Right atrium auricular region (tissue), 2 donors: Measurements from ENCODE around the gene MAPT. TPM values are rescaled to one million over a fixed set of nuclear protein-coding genes. Genes with fewer than 3 reads are reported as not detected.
"Not testable (repeated sequence)": the region's sequence is repeated elsewhere in the genome, so short reads cannot be mapped to it uniquely, and the experiment has no call there.

Experiments
- DNase-seq: peaks from one replicate; pipeline ENCODE4 v3.0.0-alpha.2; 2019; ENCODE audit warnings: low spot score
- H3K27ac ChIP-seq, 2 donors: fragments of 200-600 bp; sonication (generic); 1 replicate in 1 of 2; 2 replicates in 1 of 2; pipeline ENCODE4 v1.5.1; 2016 to 2019
- H3K27me3 ChIP-seq, 2 donors: fragments of 200-600 bp; sonication (generic); one replicate each; pipeline versions ENCODE4 v1.5.1 to v1.6.0; 2017 to 2019
- H3K36me3 ChIP-seq: fragments of 200-600 bp; sonication (generic); one replicate; pipeline ENCODE4 v1.5.1; 2016
- H3K4me1 ChIP-seq, 2 donors: fragments of 200-600 bp; sonication (generic); one replicate each; pipeline versions ENCODE4 v1.5.1 to v1.6.0; 2017 to 2019
- H3K4me3 ChIP-seq, 2 donors: fragments of 200-600 bp; sonication (generic); 1 replicate in 1 of 2; 2 replicates in 1 of 2; pipeline ENCODE4 v1.5.1; 2017 to 2019; ENCODE audit warnings: mild to moderate bottlenecking in 1 of 2, moderate library complexity in 1 of 2
- H3K9me3 ChIP-seq, 2 donors: fragments of 200-600 bp; sonication (generic); one replicate each; pipeline ENCODE4 v1.5.1; 2019
- total RNA-seq, 2 donors: library from RNA; depleted of rRNA; stranded (reverse); fragments of >200 nt; gene quantifications; one replicate each; pipeline ENCODE4 v1.1.0, GENCODE V29; 2016
- TF ChIP-seq, protein P1 (sequence below), 2 donors: fragments of 200-600 bp; sonication (generic); IDR thresholded peaks; one replicate each; pipeline ENCODE4 v1.5.1; 2019; ENCODE audit warnings: antibody characterized with exemption in 2 of 2

Gene MAPT
- total RNA-seq, 2 donors from 2014 or later, result 7.8 to 23.0 TPM

DNA sequence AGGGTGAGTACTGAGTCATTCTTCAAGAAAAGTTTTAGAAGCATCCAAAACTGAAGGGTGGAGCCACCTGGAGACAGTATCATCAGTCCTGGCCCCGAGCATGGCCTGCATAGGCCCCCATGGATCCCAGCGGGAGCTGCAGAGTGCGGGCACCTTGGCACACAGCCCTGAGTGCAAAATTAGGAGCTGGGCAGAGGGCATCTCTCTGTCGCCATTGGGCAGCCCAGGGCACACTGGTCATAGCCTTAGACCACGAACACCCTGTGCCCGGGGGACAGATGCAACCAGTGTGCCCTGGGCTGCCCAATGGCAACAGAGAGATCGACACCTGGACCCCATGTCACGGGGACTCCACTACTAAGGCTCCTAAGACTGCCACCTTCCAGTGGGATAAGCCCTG is 14.6 kb downstream of the MAPT start:
- Histone ChIP-seq H3K4me1 (peaks cover 0 to 19% of the 10 kb centered on the region in 2 donors), H3K9me3 (no peaks in the 10 kb centered on the region), H3K27ac (no peak overlapping the region), H3K4me3 (no peak overlapping the region), H3K36me3 (no peaks in the 10 kb centered on the region), H3K27me3 (no peaks in the 10 kb centered on the region)
- no peak for DNase-seq
- TF ChIP-seq, protein P1, sequence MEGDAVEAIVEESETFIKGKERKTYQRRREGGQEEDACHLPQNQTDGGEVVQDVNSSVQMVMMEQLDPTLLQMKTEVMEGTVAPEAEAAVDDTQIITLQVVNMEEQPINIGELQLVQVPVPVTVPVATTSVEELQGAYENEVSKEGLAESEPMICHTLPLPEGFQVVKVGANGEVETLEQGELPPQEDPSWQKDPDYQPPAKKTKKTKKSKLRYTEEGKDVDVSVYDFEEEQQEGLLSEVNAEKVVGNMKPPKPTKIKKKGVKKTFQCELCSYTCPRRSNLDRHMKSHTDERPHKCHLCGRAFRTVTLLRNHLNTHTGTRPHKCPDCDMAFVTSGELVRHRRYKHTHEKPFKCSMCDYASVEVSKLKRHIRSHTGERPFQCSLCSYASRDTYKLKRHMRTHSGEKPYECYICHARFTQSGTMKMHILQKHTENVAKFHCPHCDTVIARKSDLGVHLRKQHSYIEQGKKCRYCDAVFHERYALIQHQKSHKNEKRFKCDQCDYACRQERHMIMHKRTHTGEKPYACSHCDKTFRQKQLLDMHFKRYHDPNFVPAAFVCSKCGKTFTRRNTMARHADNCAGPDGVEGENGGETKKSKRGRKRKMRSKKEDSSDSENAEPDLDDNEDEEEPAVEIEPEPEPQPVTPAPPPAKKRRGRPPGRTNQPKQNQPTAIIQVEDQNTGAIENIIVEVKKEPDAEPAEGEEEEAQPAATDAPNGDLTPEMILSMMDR (IDR thresholded peaks at IDR 0.05), result no peak

DNA sequence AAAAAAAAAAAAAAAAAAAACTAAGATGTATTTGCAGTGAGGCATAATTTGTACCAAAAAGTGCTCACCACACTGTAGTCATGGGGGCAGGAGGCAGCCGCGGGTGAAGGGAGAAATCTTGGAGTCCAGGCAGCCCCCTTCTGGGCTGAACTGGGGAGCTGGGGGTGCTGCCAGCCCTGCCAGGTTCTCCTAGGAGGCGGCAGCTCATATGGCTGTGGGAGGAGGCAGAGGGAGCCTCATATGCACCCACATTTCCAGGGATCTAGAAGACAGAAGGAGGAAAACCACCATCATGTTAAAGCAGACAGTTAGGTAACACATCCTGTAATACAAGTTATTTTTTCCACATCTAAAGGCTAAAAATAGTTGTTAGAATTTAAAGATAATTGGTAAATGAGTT is 16.3 kb downstream of the MAPT start:
- Histone ChIP-seq H3K4me1 (peaks cover 0 to 6% of the 10 kb centered on the region in 2 donors), H3K27ac (no peak overlapping the region), H3K27me3 (no peaks in the 10 kb centered on the region), H3K36me3 (no peaks in the 10 kb centered on the region), H3K4me3 (no peak overlapping the region), H3K9me3 (no peaks in the 10 kb centered on the region)
- no peak for DNase-seq
- TF ChIP-seq, protein P1 (IDR thresholded peaks at IDR 0.05), result no peak

DNA sequence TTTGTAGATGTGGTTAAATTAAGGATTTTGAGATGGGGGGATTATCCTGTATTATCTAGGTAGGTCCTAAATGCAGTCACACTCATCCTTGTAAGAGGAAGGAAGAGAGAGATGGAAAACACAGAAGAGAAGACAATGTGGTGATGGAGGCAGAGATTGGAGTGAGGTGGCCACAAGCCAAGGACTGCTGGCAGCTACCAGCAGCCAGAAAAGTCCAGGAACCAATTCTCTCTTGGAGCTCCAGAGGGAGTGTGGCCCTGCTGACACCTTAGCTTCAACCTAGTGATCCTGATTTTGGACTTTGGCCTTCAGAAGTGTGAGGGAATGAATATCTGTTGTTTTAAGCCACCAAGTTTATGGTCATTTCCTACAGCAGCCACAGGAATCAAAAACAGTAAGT is 18.0 kb downstream of the MAPT start:
- no peaks in the 10 kb centered on the region for H3K36me3 ChIP-seq
- H3K27me3 ChIP-seq, result no peaks in the 10 kb centered on the region
- no peak overlapping the region for H3K27ac ChIP-seq
- H3K4me3 ChIP-seq, result no peak overlapping the region
- no peaks in the 10 kb centered on the region for H3K4me1 ChIP-seq
- TF ChIP-seq, protein P1 (IDR thresholded peaks at IDR 0.05), result no peak
- no peak for DNase-seq
- no peaks in the 10 kb centered on the region for H3K9me3 ChIP-seq

DNA sequence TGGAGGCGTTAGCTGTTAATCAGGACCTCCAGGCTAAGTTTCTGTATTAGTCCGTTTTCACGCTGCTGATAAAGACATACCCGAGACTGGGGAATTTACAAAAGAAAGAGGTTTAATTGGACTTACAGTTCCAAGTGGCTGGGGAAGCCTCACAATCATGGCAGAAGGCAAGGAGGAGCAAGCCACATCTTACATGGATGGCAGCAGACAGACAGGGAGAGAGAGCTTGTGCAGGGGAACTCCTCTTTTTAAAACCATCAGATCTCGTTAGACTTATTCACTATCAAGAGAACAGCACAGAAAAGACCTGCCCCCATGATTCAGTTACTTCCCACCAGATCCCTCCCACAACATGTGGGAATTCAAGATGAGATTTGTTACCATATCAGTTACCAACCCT is 18.7 kb downstream of the MAPT start:
- DNase-seq, H3K4me3 ChIP-seq, H3K9me3 ChIP-seq, H3K36me3 ChIP-seq, H3K27me3 ChIP-seq, H3K4me1 ChIP-seq, H3K27ac ChIP-seq: not testable (repeated sequence)

DNA sequence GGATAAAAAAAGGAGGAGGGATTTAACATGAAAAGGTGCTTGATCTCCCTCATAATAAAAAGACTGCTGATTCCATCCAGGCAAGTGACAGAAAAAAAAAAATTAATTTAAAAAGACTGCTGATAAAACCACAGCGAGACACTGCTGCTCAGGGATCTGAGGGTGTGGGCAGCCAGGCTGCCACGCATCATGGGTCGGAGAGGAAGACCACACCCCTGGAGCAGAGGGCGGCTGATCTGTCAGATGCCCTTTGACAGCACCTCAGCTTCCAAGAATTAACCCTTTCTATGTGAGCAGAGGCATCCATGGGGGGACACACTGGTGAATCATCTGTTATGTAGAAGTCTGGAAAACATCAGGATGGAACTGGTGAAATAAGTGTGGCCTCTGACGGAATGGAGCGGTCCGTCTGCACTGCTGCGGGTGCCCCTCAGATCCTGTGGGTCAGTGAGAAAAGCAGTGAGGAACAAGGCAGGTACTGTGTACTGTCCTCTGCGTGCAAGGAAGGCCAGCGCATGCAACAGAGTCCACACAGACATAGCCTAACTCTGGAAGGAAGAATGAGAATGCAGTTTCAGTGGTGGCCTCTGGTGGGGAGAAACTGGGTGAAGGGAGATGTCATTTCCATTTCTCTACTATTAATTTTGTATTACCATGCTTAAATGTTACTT is 19.8 kb downstream of the MAPT start:
- TF ChIP-seq, protein P1 (IDR thresholded peaks at IDR 0.05), result no peak
- Histone ChIP-seq H3K4me1 (no peaks in the 10 kb centered on the region), H3K36me3 (no peaks in the 10 kb centered on the region), H3K9me3 (no peaks in the 10 kb centered on the region), H3K4me3 (no peak overlapping the region), H3K27me3 (no peaks in the 10 kb centered on the region), H3K27ac (no peak overlapping the region)
- no peak for DNase-seq

DNA sequence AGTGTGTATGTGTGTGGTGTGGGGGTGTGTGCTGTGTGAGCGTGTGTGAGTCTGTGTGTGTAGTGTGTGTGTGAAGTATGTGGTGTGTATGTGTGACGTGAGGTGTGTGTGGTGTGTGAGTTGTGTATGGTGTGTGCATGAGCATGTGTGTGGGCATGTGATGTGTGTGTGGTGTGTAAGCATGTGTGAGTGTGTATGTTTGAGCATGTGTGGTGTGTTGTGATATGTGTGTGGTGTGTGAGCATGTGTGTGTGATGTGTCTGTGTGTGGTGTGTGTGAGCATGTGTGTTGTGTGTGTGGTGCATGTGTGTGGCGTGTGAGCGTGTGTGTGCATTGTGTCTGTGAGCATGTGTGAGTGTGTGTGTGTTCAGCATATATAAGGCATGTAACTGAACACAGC is 20.9 kb downstream of the MAPT start:
- no peaks in the 10 kb centered on the region for H3K27me3 ChIP-seq
- no peaks in the 10 kb centered on the region for H3K9me3 ChIP-seq
- H3K27ac ChIP-seq, result no peak overlapping the region
- H3K4me3 ChIP-seq, result no peak overlapping the region
- H3K36me3 ChIP-seq, result no peaks in the 10 kb centered on the region
- TF ChIP-seq, protein P1 (IDR thresholded peaks at IDR 0.05), result no peak
- no peak for DNase-seq
- H3K4me1 ChIP-seq, result no peaks in the 10 kb centered on the region
